Thyroid gland (tissue), 4 donors: ENCODE data around the gene SLAMF6. TPM values are rescaled to one million over a fixed set of nuclear protein-coding genes. Genes with fewer than 3 reads are reported as not detected.

Experiments
- DNase-seq, 2 donors: peaks; one replicate each; pipeline ENCODE4 v3.0.0-alpha.2; 2019
- H3K27ac ChIP-seq, 3 donors: fragments of 200-600 bp; sonication (generic); 1 replicate in 2 of 3; 2 replicates in 1 of 3; pipeline ENCODE4 v1.5.1; 2016 to 2019; ENCODE audit warnings: mild to moderate bottlenecking in 1 of 3, moderate library complexity in 1 of 3
- H3K27me3 ChIP-seq: fragments of 200-600 bp; sonication (generic); one replicate; pipeline ENCODE4 v1.5.1; 2019
- H3K36me3 ChIP-seq, 2 donors: fragments of 200-600 bp; sonication (generic); one replicate each; pipeline ENCODE4 v1.5.1; 2016 to 2019
- H3K4me1 ChIP-seq, 2 donors: fragments of 200-600 bp; sonication (generic); one replicate each; pipeline ENCODE4 v1.5.1; 2017 to 2019
- H3K4me3 ChIP-seq, 3 donors: fragments of 200-600 bp; sonication (generic); replicated peaks in 1 of 3; 1 replicate in 2 of 3; 2 replicates in 1 of 3; pipeline ENCODE4 v1.5.1; 2016; ENCODE audit warnings: mild to moderate bottlenecking in 1 of 3
- H3K9me3 ChIP-seq: fragments of 200-600 bp; sonication (generic); one replicate; pipeline ENCODE4 v1.5.1; 2017
- POLR2A ChIP-seq, 2 donors: fragments of 450-650 bp; IDR thresholded peaks; one replicate each; pipeline ENCODE4 v1.6.1; 2017; ENCODE audit warnings: antibody characterized with exemption in 2 of 2, mild to moderate bottlenecking in 2 of 2, moderate library complexity in 1 of 2
- WGBS, 2 donors: methylation state at CpG; one replicate each; pipeline ENCODE4 v1.1.5; 2017; 5-methylcytosine and 5-hydroxymethylcytosine counted together
- intact Hi-C: fragments of 100-400 bp; cut with DNase I; formaldehyde crosslinking; loops from one replicate; pipeline ENCODE4 v1.15.1; 2023
- total RNA-seq, 4 donors: library from RNA; depleted of rRNA; stranded (reverse); fragments of >200 nt; gene quantifications; one replicate each; pipeline ENCODE4 v1.2.3, GENCODE V29; 2016
- TF ChIP-seq, protein P1 (sequence below), 6 experiments: fragments of 200-600 bp in 3 of 6; fragments of 450-650 bp in 3 of 6; sonication (generic) in 3 of 6; IDR thresholded peaks; one replicate each; pipeline ENCODE4 v1.5.1; 2016 to 2019; ENCODE audit warnings: antibody characterized with exemption in 6 of 6, mild to moderate bottlenecking in 2 of 6, inconsistent platforms in 1 of 6, moderate library complexity in 1 of 6

Gene SLAMF6
- total RNA-seq, 4 donors from 2014 or later: 1.3 to 3.6 (median 1.7) TPM

- Histone ChIP-seq H3K27ac (no peak overlapping the region), H3K36me3 (no peaks in the 10 kb centered on the region), H3K4me1 (no peaks in the 10 kb centered on the region), H3K27me3 (no peaks in the 10 kb centered on the region), H3K9me3 (no peaks in the 10 kb centered on the region), H3K4me3 (no peak overlapping the region)
- TF ChIP-seq POLR2A (IDR thresholded peaks at IDR 0.05): no peak
- TF ChIP-seq, protein P1, sequence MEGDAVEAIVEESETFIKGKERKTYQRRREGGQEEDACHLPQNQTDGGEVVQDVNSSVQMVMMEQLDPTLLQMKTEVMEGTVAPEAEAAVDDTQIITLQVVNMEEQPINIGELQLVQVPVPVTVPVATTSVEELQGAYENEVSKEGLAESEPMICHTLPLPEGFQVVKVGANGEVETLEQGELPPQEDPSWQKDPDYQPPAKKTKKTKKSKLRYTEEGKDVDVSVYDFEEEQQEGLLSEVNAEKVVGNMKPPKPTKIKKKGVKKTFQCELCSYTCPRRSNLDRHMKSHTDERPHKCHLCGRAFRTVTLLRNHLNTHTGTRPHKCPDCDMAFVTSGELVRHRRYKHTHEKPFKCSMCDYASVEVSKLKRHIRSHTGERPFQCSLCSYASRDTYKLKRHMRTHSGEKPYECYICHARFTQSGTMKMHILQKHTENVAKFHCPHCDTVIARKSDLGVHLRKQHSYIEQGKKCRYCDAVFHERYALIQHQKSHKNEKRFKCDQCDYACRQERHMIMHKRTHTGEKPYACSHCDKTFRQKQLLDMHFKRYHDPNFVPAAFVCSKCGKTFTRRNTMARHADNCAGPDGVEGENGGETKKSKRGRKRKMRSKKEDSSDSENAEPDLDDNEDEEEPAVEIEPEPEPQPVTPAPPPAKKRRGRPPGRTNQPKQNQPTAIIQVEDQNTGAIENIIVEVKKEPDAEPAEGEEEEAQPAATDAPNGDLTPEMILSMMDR (IDR thresholded peaks at IDR 0.05): no peak
- 93 to 94% methylated on average over 6 of the region's 6 CpGs for WGBS, 2 donors
- no peak for DNase-seq
- intact Hi-C loops: no loop called here
Measured at GRCh38 chr1:160465123-160465522, 57.9 kb downstream of the SLAMF6 start.

DNA sequence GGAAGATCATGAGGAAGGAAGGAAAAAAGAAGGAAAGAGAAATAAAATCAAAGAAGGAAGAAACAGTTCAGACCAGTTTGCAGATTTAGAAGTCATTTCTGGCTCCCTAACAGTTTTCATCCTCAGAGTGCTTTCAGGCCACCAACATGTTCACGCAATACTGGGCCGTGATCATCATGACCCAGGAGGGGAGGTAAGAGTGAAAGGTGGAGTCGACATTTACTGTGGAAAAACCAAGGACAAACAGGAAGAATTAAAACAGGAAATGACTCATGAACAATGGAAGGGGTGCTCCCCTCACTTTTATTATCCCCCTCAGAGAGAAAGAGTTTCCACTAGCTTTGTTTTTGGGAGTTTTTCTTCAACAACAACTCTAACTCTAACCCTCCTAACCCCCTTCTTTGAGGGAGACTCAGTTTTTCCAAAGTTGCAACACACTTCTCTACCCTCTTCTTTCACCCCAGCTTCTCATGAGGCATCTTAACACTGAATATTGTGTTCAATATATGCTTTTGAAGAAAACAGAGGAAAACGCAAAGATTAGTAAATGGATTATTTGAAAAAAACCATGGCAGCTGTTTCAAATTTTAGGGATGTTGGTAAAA is 62.3 kb downstream of the SLAMF6 start:
- WGBS, 2 donors: 70 to 75% methylated on average over 4 of the region's 4 CpGs
- H3K36me3 ChIP-seq: no peaks in the 10 kb centered on the region
- H3K9me3 ChIP-seq: no peaks in the 10 kb centered on the region
- no peak for DNase-seq
- H3K27me3 ChIP-seq: no peaks in the 10 kb centered on the region
- no peaks in the 10 kb centered on the region for H3K4me1 ChIP-seq
- H3K4me3 ChIP-seq: no peak overlapping the region
- TF ChIP-seq POLR2A (IDR thresholded peaks at IDR 0.05): no peak
- TF ChIP-seq, protein P1 (IDR thresholded peaks at IDR 0.05): no peak
- no peak overlapping the region for H3K27ac ChIP-seq
- intact Hi-C loops: no loop called here

DNA sequence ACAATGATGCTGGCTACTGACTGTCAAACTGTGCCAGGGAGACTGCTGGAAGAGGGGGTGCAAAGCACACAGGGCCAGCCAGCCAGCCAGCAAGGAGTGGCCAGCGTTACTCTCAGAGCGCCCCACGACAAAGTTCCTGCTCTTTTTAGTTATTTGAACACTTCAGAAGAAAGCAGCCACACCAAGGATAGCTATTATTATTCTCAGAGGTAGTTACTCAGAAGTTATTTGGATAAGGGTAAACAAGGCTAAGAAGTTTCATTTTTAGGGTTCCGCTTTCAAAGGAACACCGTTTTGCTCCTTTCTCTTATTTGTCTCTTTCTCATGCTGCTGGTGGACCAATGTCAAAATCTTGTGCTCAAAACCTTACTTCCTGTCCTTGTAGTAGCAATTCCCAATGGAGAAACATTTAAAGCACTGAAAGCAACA is 62.8 kb downstream of the SLAMF6 start:
- Histone ChIP-seq H3K9me3 (no peaks in the 10 kb centered on the region), H3K27ac (no peak overlapping the region), H3K4me1 (no peaks in the 10 kb centered on the region), H3K36me3 (no peaks in the 10 kb centered on the region), H3K4me3 (no peak overlapping the region), H3K27me3 (no peaks in the 10 kb centered on the region)
- 75 to 76% methylated on average over 5 of the region's 5 CpGs for WGBS, 2 donors
- TF ChIP-seq POLR2A (IDR thresholded peaks at IDR 0.05): no peak
- TF ChIP-seq, protein P1 (IDR thresholded peaks at IDR 0.05): no peak
- intact Hi-C loops: no loop called here
- DNase-seq: no peak

- Histone ChIP-seq H3K27ac (no peak overlapping the region), H3K4me3 (no peak overlapping the region), H3K9me3 (no peaks in the 10 kb centered on the region), H3K4me1 (no peaks in the 10 kb centered on the region), H3K27me3 (no peaks in the 10 kb centered on the region), H3K36me3 (no peaks in the 10 kb centered on the region)
- intact Hi-C loops: no loop called here
- no peak for DNase-seq
- WGBS, 2 donors: 73 to 90% methylated on average over 2 of the region's 2 CpGs
- TF ChIP-seq, protein P1 (IDR thresholded peaks at IDR 0.05): no peak
- TF ChIP-seq POLR2A (IDR thresholded peaks at IDR 0.05): no peak
Measured at GRCh38 chr1:160459687-160460086, 63.4 kb downstream of the SLAMF6 start.

GRCh38 chr1:160459056-160459455 is 64.0 kb downstream of the SLAMF6 start:
- no peaks in the 10 kb centered on the region for H3K36me3 ChIP-seq
- WGBS, 2 donors: 48 to 49% methylated on average over 2 of the region's 2 CpGs
- TF ChIP-seq POLR2A (IDR thresholded peaks at IDR 0.05): no peak
- TF ChIP-seq, protein P1 (IDR thresholded peaks at IDR 0.05): no peak
- H3K27ac ChIP-seq: no peak overlapping the region
- no peaks in the 10 kb centered on the region for H3K4me1 ChIP-seq
- intact Hi-C loops: no loop called here
- H3K27me3 ChIP-seq: no peaks in the 10 kb centered on the region
- DNase-seq: no peak
- H3K4me3 ChIP-seq: no peak overlapping the region
- H3K9me3 ChIP-seq: no peaks in the 10 kb centered on the region
